NCI-H2196 treated with DMSO at 0.1 percent for 48 hours (cell line): ENCODE data around the gene THSD4.
A peak's percentile ranks its signal among the peaks of the same experiment; 100 is the strongest.

Experiments
- DNase-seq: peaks from one replicate; lab custom pipeline; 2025; ENCODE audit not compliant: unreplicated experiment; lab: John Stamatoyannopoulos, UW

THSD4 gene

DNA sequence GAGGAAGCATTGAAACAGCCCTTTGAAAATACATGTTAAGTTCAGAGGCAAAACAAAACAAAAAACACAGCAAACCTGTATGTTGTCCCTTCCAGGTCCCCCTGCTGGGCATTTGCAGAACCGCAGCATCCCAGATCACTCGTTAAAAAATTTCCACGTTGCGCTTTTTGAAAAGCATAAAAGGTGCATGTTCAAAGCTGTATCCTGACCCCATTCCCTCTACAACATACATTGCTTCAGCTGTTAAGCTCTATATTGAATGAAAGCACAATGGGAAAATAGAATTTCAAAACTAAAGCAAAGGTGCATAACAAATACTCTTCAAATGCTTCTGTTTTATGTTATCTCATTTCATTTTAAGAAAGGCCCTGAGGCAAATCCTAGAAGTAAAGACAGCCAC lies 328.3 kb downstream of the THSD4 start:
- DNase-seq: no peak

DNA sequence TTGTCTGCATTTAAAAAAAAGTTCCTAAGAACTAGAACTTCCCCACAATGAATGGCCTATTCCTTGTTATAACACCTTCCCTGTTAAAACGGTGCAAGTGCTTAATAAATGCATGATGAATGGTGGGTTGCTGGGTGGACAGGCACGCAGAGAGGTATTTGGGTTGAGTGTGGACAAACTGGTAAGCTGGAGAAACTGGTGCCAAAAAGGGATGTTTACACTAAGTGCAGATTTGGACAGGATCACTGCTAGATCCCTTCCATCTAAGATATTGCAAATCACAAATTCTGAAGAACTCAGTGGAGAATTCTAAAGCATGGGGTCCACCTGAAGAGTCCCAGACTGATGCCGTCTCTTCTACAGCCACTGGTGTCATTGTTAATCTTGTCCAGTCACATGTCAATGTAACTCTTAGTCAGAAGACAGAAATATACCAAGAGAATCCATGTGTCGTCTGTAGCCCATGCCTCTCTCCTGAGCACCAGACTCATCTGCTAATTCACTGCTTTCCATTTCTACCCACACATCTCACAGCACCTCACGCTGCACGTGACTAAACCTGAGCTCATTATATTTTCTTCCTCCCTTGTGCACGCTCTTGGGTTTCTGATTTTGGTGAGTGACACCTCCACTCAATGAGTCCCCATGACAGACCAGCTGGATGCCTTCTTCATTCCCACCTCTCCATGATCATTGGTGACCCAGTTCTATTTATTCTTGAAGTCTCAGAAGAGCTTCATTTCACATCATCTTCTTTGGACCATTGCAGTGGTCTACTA lies 328.9 kb downstream of the THSD4 start:
- no peak for DNase-seq

DNA sequence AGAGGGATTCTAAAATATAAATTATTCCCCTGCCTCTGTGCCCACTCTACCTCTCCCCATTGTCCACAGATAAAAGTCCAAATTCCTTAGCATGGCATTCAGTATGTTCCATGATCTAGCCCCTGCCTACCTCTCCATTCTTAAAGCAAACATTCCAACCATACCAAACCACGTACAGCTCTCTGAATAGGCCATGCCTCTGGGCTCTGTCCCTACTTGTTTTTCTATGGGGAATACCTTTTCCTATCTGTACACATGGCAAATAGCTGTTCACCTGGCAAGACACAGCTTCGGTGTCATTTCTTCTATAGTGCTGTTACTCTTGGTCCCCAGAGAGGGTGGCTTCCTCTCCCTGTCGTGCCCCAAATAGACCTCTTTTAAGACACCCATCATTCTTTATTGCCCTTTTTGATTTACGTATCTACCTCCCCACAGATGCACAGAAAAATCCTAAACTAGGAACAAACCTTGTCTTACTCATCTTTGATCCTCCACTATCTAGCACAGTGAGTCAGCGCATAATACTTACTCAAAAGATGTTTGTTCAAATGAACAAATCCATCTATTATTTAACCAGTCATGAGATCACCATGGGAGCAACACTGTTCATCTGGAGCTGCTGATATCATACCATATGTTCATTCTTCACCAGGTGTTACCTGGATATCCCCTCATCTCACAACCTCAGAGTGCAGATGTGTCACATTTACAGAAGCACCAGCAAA lies 329.8 kb downstream of the THSD4 start:
- no peak for DNase-seq

DNA sequence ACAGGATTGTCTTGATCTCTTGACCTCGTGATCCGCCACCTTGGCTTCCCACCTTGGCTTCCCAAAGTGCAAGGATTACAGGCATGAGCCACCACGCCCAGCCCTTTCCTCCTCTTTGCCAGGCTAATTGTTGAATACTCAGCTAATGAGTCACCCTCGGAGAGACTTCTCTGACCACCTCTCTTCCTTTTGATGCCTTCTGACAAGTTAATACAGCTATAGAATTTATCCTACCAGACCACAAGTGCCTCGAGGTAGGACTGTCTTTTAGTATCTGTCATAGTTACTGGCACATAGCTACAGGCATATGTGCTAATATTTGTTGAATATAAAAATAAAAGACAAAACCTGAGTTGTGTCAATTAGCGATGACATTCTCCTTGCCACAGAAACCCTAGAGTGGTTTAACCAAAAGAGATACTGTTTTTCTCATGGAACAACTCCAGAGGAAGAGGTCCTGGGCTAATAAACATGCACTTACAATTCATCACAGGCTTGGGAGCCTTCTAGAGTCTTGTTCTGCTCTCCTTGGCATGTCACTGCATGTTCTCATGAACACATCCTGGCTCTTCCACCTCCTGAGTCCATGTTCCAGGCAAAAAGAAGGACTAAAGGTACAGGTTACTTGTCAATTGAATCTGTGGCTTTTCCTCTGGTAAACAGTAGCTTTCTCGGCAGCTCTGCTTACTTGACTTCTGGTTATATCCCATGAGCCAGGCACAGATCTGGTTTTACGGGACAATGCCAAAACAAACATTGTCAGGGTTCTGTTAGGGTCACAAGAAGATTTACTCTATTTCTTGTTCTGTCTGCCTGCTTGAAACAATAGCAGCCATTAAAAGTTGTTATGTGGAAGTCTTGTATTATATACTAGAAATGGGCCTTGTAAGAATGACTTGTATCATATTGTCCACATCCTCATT lies 332.3 kb downstream of the THSD4 start:
- no peak for DNase-seq

DNA sequence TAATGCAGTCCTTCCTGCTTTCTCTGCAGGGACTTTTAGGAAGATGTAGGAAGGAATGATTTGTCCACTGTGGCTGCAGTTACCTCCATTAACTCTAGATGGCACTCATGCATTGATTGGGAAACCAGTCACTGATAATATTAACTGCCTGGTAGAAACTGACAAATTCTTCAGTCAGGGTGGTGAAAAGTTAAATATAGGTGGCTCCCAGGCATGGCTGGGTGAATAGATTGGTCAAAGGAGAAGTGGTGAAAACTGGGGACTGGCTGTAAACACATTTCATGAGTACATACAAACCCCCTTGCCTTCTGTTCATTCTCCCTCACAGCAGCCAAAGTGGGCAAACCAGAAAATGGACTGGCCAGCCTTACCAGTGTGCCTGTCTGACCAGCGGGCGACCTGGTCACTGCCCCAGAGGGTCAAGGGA lies 333.4 kb downstream of the THSD4 start:
- DNase-seq: peak; percentile 5

DNA sequence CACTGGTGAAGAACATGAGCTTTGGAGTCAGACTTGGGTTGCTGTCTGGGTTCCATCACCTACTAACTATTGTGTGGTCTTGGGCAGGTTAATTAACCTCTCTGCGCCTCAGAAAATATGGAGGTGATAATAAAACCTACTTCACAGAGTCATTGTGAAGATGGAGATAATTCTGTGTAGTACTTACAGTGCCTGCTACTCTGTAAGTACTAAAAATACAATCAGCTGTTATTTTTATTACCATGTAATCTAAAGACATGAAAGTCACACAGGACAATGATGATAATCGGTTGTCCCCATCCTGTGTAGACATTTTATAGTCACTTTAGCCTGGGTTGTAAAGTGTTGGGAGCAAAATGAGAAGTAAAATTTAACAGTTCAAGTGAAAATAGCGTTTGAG lies 334.1 kb downstream of the THSD4 start:
- DNase-seq: no peak

DNA sequence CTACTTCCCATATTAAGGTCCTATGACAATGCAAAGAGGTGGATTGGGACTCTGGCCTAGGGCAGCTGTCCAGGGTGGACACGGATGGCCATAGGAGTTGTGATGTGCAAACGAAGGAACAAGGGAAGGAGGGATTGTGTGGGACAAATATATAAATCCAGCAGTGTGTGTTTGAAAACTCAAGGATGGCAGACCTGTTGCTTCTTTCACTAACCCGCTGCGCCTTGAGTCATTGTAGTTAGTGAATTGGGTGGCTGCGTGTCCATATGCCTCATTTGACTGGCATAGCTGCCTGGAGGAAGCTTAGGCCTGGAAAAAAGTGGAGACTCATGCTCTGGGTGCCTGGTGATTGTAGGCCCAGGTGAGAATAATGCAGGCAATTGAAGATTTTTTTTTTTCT lies 334.7 kb downstream of the THSD4 start:
- DNase-seq: no peak

DNA sequence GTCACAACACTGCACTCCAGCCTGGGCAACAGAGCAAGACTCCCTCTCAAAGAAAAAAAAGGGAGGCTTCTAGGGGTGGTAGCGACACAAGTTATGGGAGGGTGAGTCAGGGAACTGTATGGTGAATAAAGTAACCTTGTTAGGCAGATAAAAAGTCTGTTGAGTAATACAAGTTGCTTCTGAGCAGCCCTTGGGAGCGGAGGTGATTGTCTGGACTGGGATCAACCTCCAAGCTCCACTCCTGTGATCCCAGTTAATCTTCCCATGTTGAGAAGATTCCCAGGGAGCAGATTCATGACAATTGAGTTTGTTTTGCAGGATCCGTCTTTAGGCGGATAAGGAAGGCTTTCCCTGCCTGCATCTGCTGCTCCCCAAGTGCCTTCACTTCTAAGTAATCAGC lies 335.9 kb downstream of the THSD4 start:
- DNase-seq: no peak

DNA sequence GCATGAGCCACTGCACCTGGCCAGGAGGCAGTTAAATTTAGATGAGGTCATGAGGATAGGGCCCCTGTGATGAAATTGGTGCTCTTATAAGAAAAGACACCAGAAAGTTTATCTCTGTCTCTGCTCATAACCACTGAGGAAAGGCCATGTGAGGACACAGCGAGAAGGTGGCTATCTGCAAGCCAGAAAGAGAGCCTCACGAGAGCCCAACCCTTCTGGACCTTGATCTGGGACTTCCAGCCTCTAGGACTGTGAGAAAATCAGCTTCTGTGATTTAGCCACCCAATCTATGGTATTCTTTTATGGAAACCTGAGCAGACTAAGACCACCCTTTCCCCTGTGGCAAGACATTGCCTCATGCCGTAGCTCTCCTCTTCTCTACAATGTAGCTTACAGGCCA lies 337.6 kb downstream of the THSD4 start:
- no peak for DNase-seq

DNA sequence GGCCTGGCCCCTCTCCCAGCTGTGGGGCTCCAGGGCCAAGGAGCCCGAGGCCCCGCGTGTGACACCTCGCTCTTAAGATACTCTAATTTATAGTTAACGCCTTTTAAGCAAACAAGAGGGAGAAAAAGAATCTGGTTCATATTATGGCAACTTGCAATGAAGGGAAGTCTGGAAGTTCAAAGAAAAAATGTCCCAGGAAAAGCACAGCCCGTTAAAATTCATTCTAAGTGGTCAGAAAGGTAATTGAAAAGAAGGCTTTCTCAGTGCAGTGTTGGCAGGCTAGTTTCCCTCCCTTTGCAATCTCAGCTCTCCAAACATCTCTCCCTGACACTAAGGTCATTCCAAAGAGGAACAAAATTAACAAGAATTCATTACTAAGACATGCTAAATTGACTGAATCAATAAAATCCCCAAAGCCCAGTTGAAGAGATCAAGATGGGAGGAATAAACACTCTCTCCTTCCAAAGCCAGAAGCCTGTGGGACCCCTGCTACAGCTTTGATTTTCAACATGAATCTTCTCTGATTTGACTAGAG lies 339.3 kb downstream of the THSD4 start:
- DNase-seq: no peak

DNA sequence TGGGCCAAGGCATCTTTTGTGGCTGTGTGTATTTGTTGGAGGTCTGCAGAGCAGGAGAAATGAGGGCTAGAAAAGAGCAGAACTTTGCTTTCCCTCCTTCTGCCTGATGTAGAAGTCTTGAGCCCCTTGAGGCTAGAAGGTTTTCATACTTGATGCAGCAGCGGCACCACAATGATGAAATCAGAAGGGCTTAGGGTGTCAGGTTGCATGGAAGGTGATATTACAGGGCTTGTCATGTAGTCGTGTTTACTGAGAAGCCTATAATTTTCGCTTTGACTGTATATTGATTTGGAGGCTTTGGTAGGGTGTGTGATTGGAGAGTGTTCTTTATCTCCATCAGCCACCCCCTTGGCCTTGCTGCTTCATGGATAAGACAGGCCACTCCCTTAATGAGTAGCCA lies 339.8 kb downstream of the THSD4 start:
- DNase-seq: no peak

DNA sequence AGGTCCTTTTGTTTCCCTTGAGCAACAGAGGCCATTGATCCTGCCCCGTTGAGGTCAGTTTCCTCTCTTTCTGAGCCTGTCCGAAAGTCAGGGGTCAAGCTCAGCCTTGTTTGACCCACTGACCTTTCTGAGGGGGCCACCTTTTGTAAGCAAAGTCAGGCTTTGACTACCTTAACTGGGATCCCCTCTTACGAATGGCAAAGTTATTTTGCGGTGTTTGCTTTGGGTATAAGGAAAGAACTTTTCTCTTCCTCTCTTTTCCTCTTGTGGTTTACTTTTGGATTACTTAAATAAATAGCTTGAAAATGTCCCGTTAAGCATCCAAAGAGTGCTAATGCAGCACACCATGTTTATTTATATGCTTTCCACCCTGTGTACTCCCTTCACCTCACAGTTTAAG lies 340.6 kb downstream of the THSD4 start:
- no peak for DNase-seq

DNA sequence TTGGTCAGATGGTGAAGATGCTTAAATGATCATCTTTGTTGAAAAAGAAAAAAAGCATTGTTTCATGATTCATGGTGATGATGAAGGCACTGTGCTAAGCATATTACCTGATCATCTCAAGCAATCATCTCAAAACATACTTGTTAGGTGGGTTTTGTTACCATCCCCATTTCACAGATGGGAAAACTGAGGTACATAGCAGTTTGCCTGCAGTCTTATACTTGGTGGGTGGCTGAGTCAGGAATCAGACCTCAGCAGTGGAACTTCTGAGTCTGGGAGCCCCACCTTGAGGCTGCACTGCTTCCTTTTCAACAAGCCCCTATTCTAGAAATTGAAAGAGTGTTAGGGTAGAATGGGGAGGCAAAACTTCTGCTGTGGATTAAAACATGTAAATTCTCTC lies 341.1 kb downstream of the THSD4 start:
- no peak for DNase-seq

DNA sequence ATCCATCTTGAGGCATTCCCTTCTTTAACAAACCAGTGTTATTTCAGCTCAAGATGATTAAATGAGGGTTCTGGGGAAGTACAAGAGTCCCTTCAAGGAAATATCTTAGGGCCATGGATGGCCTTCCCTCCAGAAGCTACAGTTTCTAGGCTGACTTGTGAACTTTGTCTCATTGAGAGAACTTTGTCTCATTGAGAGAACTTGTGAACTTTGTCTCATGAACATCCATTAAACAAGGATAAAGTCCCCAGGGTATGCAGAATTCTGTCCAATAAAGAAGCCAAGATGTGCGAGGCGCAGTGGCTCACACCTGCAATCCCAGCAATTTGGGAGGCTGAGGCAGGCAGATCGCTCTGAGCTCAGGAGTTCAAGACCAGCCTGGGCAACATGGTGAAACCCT lies 341.5 kb downstream of the THSD4 start:
- no peak for DNase-seq

DNA sequence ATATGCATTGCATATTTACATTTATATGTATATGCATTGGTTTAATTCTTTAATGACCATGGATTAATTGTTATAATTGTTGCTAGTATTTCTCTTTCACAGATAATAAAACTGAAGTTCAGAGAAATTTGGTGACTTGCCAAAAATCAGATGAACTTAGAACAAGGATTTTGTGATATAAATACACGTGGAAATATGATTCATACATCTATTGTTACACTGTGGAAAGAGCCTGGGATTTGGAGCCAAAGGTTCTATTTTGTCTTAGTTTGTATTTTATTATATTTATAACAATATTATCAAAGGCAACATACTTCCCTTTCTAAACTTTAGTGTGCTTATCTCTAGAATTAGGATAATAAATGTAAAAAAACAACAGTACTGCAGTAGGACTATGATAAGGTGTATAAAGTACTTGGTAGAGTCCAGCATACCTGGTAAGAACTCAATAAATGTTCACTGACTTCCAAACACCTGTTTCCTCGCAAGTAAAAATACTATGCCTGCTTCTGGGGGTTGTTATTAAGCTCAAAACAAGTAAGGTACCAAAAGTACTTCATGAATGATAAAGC lies 342.9 kb downstream of the THSD4 start:
- DNase-seq: no peak

DNA sequence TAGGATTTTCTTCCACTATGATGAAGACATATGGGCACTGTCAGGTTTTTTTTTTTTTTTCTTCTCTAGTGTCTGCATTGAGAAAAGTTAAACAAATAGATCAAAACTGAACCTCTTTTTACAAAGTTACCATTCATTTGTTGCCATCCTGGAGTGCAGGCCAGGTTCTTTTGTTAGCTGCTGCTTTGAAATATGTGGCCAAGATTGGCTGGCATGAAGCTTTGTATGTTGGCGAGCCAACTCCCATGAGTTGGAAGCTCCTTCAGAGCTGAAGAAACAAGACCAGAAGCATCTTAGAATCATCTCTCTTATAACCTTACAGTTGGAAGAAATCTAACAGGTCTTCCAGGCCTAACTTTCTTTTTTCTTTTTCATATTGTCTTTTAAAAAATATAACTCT lies 346.5 kb downstream of the THSD4 start:
- no peak for DNase-seq

DNA sequence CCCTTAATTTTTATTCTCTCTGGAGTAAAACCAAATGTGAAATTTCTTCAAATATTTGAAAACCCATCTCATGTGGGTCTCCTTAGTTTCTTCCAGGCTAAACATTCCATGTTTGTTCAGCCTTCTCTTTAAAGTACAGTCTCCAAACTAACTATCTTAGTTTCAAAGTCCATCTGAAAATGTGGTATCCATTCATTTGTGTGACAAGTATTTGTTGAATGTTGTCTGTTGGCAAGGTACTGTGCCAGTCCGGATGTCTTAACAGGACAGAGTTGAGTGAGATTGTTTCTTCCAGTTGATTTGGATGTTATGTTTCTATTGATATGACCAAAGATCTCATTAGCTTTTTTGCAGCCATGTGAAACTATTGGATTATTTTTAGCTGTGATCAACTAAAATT lies 347.4 kb downstream of the THSD4 start:
- DNase-seq: no peak

DNA sequence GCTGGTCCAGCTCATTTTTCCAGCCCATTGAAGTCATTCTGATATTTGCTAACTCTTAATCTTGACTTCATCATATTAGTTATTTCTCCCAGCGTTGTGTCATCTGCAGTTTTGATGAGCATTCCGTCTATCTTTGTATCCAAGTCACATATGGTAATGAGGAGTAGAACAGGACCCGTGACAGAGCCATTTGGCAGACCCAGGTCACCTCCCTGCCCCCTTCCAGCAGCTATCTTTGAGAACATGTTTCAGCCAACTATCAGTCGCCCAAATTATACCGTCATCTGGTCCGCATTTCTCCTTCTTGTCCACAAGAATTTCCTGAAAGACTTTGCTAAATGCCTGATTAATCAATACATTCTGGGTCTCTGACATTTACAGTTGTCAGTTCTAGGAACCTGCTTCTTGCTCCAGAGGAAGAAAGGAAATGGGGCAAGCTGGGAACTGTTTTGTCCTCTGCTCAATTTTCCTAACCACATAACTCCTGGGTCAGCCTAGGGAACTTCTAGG lies 347.9 kb downstream of the THSD4 start:
- no peak for DNase-seq

DNA sequence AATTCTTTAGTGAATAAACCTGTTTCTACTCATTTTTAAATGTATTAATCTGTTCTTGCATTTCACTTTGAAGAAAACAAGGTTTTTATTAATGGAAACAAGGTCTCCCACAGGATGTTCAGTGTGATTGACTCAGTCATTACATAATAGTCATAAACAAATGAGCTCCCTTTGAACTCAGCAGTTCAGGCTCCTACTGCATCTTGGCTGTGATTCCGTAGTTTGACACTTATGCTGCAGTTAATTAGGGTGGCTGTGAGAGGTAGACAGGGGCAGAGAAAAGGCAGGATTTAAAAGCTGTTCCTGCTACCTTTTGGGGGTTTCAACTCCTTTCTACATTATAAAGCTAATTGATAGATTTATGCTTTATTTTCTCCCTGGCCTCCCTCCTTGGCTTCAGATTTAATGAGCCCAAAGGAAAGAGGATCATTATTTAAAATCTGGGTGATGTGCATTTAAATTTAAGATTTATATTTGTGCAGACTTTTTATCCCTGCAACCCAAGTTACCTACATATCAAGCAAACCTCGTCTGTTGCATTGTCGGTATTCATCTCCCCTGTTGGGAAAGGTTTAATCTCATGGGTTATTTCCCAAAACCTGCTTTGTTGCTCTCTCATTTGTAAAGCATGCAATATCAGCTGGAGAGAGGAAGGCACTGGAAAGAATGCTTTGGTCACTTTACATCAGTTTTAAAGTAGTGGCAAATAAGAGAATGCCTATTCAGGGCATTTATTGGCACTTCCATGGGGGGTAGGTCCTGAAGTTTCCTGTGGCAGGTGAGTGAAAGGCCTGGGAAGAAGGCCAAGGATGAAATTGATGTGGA lies 350.1 kb downstream of the THSD4 start:
- DNase-seq: no peak

DNA sequence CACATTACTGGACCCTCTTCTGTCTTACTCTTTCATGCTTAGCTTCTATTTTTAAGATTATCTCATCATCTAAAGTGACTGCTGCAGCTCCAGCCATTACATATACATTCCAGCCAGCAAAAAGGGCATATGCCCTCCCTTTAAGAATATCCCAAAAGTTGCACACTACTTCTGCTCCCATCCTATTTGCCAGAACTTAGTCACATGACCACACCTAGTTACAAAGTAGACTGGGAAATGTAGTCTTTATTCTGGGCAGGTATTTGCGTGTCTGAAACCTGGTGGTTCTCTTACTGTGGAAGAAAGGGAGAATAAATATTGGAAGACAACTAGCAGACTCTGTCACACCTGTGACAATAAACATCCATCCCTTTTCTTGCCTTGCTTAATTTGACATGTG lies 353.4 kb downstream of the THSD4 start:
- DNase-seq: no peak
